Measurements from ENCODE around the gene CLK1.
A peak's percentile ranks its signal among the peaks of the same experiment; 100 is the strongest.
"Not testable (repeated sequence)": the region's sequence is repeated elsewhere in the genome, so short reads cannot be mapped to it uniquely, and the experiment has no call there.

Gene CLK1

GRCh38 chr2:200864176-200865034, at the start of gene CLK1:
Gene CLK1 (minus strand): TSS chr2:200864658. CDS start chr2:200861862, 2,796 bp downstream.
- DNase-seq: peak; percentile 73 to 97 (median 93)

GRCh38 chr2:200913654-200914053, 49.2 kb upstream of the CLK1 start:
- DNase-seq: no peak

- no peak for DNase-seq
These were observed 45.5 kb upstream of the CLK1 start for GRCh38 chr2:200909958-200910357.

DNA sequence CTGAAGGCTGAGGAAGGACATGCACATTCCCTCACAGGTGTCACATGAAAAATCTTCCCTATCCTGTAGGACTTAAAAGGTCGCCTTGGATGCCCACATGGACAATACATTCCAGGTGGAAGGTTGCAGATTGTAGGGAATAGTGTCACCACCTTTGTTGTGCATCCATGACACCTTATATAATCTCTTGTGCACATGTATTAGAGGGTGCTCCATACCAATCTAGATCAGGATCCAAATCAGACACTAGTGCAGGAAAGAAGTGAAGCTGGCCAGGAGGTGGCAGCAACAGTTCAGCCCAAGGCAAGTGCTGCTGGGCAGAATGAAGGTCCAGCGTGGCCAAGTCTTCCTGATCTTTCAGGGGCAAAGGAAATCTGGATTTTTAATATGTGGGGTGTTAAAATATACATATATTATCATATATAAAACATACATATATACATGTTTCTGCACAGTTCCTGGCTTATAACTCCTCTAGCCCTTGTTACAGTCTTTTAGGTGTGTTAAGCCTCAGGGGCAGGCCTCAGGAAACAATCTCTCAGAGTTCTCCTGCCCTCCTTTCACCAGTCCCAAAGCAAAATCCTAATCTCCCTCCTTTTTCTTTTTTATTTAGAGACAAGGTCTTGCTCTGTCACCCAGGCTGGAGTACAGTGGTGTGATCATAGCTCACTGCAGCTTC, 41.3 kb upstream of the CLK1 start:
- peak in 45 of 51 donors; percentile 2 to 77 (median 41) for DNase-seq

- DNase-seq: peak in 27 of 51 donors; percentile 2 to 52 (median 11)
These were observed 37.1 kb upstream of the CLK1 start for GRCh38 chr2:200901459-200902072.

- no peak for DNase-seq
These were observed 35.0 kb upstream of the CLK1 start for GRCh38 chr2:200899482-200899881.

- peak; percentile 44 to 97 (median 89) for DNase-seq
These were observed 24.5 kb upstream of the CLK1 start, which contains the start of the genes NIF3L1 and PPIL3 for GRCh38 chr2:200888704-200889625. Gene NIF3L1 (plus strand): TSS chr2:200889371. CDS start chr2:200891944, 2,573 bp downstream. Gene PPIL3 (minus strand): TSS chr2:200889077. CDS start chr2:200887615, 1,462 bp downstream.

GRCh38 chr2:200881715-200882249, 17.3 kb upstream of the CLK1 start:
- not testable (repeated sequence) for DNase-seq

DNA sequence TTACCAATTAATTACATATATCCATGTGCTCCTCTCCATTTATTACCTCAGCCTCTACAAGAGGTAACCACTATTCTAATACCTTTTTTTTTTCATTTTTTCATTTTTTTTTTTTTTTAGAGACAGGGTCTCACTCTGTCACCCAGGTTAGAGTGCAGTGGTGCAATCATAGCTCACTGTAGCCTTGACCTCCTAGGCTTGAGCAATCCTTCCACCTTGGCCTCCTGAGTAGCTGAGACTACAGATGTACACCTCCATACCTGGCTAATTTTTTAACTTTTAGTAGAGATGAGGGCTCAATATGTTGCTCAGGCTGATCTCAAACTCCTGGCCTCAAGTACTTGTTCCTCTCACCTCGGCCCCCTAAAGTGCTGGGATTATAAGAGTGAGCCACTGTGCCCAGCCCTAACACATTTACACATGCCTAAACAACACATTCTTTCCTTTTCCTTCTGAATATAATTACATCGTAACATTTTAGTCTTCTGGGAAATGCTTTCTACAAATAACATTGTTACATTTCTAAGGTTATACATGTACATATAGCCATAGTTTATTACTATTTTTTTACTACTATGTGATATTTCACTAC, 13.9 kb upstream of the CLK1 start:
- DNase-seq: no peak

DNA sequence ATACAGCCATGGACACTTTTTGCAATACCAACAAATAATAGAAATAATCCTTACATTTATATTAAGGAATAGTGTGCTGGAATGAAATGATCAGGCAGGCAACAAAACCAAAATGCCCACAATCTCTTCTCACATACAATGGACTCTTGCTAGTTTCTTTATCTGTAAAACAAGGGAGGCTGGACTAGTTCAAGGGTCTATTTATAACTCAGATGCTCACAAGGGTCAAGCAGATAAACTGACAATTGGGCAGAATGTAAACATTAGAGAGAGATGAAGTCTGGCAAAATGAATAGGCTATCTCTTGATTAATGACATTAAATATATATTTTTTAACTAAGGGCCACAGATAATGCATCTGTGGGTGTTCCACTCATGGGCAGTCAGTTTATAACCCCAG, 13.0 kb upstream of the CLK1 start:
- no peak for DNase-seq

DNA sequence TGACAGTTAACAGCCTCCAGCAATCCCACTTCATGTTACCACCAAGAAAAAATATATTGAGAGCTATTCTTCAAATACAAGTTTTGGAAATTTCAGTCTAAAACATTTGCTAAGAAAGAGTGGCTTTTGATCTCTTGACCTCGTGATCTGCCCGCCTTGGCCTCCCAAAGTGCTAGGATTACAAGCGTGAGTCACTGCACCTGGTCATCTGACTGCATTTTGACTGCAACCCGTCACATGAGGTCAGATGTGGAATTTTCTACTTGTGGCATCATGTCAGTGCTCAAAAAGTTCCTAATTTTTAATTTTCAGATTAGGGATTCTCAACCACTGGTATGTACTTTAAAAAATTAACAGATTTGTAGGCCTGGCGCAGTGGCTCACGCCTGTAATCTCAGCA, 9.1 kb upstream of the CLK1 start:
- DNase-seq: no peak

- DNase-seq: no peak
These were observed 6.7 kb upstream of the CLK1 start for GRCh38 chr2:200871151-200871550.

GRCh38 chr2:200869014-200869413, 4.6 kb upstream of the CLK1 start:
- no peak for DNase-seq

GRCh38 chr2:200863782-200864175, 679 bp downstream of the CLK1 start:
- DNase-seq: peak in 10 of 51 donors; percentile 15 to 61 (median 40)

DNA sequence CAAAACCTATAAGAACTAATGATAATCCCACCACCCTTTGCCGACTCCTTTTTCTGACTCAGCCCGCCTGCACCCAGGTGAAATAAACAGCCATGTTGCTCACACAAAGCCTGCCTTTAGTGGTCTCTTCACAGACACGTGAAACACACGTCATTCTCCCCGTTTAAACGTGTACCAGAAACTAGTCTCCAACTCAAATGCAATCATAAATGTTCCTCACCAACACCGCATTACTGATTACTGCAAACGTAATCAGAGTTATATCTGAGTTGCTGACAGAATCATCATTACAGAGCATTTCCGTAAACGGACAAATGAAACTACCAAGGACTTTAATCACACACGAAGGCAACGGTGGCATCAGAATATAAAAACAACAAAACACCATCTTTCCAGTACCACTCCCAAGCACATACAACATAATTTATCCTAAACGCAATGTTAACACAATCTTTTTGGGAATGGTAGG, 1.9 kb downstream of the CLK1 start:
- DNase-seq: peak in 12 of 51 donors; percentile 4 to 35 (median 16)

DNA sequence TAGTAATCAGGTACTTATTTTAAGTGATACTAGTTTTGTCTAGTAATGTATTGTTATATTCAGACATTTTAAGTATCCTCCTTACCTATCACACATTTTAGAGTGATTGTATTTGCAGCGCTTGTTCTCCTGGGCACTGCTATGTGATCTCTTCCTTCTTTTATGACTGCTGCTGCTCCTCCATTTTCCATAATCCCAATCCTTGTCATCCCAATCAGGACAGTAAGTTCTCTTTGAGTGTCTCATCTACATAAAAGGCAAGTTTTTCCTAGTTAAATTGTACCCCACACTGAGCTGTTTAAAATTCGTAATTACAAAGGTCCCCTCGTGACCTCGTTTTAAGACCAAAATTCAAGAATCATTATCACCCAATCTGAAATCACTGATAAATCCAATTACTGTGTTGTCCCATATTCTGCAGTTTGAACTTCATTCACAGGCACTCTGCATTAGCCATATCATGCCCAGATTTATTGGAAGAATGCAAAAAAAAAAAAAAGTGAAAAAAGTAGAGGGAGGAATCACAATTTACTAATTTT, 2.8 kb downstream of the CLK1 start:
- DNase-seq: peak in 1 of 51 donors; percentile 12

DNA sequence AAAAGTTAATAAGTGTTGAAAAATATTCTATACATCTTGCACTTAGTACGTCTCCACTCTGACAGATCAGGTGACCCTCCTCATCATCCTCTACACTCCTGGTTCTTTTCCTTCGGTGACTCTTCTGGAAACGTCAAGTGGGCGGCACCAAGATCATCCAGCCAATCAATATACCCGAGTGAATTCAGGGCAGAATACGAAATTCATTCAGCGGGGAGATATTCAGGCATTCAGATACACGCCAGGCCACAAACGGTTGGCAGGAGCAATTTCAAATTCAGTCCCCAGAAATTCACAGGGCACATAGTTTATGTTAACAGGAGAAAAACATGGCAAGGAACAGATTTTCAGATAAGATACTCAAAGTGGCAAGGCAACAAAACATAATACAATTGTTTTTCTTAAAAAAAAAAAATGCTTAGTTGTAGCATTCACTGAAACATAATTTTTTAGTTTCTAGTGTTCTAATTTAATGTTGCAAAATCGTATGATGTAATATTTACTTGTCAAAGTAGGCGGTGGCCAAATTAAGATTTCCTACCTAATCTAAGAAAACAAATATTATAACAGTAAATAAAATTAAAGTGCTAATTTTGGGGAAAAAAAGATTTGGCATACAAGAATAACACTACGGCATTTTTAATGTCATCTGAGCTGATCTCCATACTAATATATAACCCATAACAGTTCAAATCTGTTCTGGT, 4.2 kb downstream of the CLK1 start:
- peak in 9 of 51 donors; percentile 8 to 48 (median 21) for DNase-seq

- no peak for DNase-seq
These were observed 7.7 kb downstream of the CLK1 start for GRCh38 chr2:200856806-200857205.

- DNase-seq: no peak
These were observed 11.9 kb downstream of the CLK1 start for GRCh38 chr2:200852605-200853004.

All from hypothalamus (tissue), 51 donors.